Peyer's patch (tissue), 4 donors: ENCODE results near the gene SLBP. TPM values are rescaled to one million over a fixed set of nuclear protein-coding genes. Genes with fewer than 3 reads are reported as not detected.

ENCODE experiments used
- DNase-seq, 3 donors: peaks; one replicate each; pipeline ENCODE4 v3.0.0-alpha.2; 2017 to 2019
- H3K27ac ChIP-seq, 4 donors: fragments of 200-600 bp; sonication (generic); one replicate each; pipeline ENCODE4 v1.5.1; 2016 to 2019
- H3K27me3 ChIP-seq, 2 donors: fragments of 200-600 bp; sonication (generic); one replicate each; pipeline ENCODE4 v1.5.1; 2019
- H3K36me3 ChIP-seq, 3 donors: fragments of 200-600 bp; sonication (generic); one replicate each; pipeline ENCODE4 v1.5.1; 2016 to 2019
- H3K4me1 ChIP-seq, 4 donors: fragments of 200-600 bp; sonication (generic); one replicate each; pipeline ENCODE4 v1.5.1; 2016 to 2019
- H3K4me3 ChIP-seq, 4 donors: fragments of 200-600 bp; sonication (generic); 1 replicate in 3 of 4; 2 replicates in 1 of 4; pipeline ENCODE4 v1.5.1; 2016 to 2019; ENCODE audit warnings: mild to moderate bottlenecking in 1 of 4
- H3K9me3 ChIP-seq, 4 donors: fragments of 200-600 bp; sonication (generic); one replicate each; pipeline ENCODE4 v1.5.1; 2016 to 2019; ENCODE audit warnings: mild to moderate bottlenecking in 1 of 4
- POLR2A ChIP-seq, 2 donors: fragments of 450-650 bp; IDR thresholded peaks; one replicate each; pipeline ENCODE4 v1.5.1; 2017; ENCODE audit warnings: antibody characterized with exemption in 2 of 2, mild to moderate bottlenecking in 2 of 2, moderate library complexity in 2 of 2
- total RNA-seq, 4 donors: library from RNA; depleted of rRNA; stranded (reverse); fragments of >200 nt; gene quantifications; one replicate each; pipeline ENCODE4 v1.1.0, GENCODE V29; 2016
- TF ChIP-seq, protein P1 (sequence below), 6 experiments: fragments of 450-650 bp in 4 of 6; fragments of 200-600 bp in 2 of 6; sonication (generic) in 1 of 6; IDR thresholded peaks; one replicate each; pipeline ENCODE4 v1.5.1; 2017 to 2019; ENCODE audit warnings: antibody characterized with exemption in 6 of 6, mild to moderate bottlenecking in 3 of 6, moderate library complexity in 1 of 6

SLBP gene
- total RNA-seq, 4 donors from 2014 or later: 18.4 to 86.6 (median 26.2) TPM

DNA sequence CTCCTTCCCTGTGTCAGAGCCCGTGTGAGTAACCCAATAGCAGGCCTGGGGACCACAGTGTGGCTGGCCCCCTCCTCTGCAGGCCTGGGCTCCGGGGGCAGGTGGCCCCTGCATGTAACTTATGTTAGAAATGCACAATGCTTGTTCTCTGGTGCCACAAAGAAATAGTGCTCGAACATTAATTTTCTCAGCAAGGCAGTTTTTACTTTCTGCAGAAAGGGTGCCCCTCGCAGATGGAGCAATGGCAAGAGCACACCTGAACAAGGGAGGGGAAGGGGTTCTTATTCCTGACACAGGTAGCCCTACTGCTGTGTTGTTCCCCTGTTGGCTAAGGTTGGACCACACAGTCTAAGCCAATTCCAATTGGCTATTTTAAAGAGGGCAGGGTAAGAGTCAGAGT is 26.3 kb upstream of the SLBP start:
- Histone ChIP-seq H3K36me3 (peaks cover 0 to 54% (median 0%) of the 10 kb centered on the region in 3 donors), H3K27me3 (no peaks in the 10 kb centered on the region), H3K9me3 (peaks cover 0 to 18% (median 7%) of the 10 kb centered on the region in 4 donors), H3K4me3 (no peak overlapping the region), H3K27ac (no peak overlapping the region), H3K4me1 (no peaks in the 10 kb centered on the region)
- DNase-seq: no peak
- TF ChIP-seq POLR2A (IDR thresholded peaks at IDR 0.05): no peak
- TF ChIP-seq, protein P1, sequence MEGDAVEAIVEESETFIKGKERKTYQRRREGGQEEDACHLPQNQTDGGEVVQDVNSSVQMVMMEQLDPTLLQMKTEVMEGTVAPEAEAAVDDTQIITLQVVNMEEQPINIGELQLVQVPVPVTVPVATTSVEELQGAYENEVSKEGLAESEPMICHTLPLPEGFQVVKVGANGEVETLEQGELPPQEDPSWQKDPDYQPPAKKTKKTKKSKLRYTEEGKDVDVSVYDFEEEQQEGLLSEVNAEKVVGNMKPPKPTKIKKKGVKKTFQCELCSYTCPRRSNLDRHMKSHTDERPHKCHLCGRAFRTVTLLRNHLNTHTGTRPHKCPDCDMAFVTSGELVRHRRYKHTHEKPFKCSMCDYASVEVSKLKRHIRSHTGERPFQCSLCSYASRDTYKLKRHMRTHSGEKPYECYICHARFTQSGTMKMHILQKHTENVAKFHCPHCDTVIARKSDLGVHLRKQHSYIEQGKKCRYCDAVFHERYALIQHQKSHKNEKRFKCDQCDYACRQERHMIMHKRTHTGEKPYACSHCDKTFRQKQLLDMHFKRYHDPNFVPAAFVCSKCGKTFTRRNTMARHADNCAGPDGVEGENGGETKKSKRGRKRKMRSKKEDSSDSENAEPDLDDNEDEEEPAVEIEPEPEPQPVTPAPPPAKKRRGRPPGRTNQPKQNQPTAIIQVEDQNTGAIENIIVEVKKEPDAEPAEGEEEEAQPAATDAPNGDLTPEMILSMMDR (IDR thresholded peaks at IDR 0.05): no peak

DNA sequence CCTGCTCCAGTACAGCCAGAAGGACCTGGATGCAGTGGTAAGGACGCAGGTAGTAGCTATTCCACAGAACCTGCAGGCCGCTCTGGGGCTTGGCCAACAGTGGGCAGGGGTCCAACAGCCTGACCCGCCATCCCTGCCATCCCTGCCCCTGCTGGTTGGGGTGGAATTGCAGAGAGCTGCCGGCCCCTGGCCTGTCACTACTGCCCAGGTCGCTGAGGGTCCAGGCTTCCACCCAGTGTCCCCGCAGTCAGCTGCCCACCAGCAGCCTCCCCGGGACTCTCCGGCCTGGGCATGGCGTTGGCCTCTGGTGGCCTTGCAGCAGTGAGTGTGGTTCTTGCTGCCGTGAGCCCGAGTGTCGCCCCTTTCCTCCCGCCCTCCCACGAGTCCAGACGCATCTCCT is 25.5 kb upstream of the SLBP start:
- Histone ChIP-seq H3K36me3 (peaks cover 0 to 59% (median 0%) of the 10 kb centered on the region in 3 donors), H3K27me3 (no peaks in the 10 kb centered on the region), H3K27ac (no peak overlapping the region), H3K4me3 (no peak overlapping the region), H3K4me1 (no peaks in the 10 kb centered on the region), H3K9me3 (peaks cover 0 to 18% (median 7%) of the 10 kb centered on the region in 4 donors)
- TF ChIP-seq POLR2A (IDR thresholded peaks at IDR 0.05): no peak
- TF ChIP-seq, protein P1 (IDR thresholded peaks at IDR 0.05): no peak
- DNase-seq: no peak

DNA sequence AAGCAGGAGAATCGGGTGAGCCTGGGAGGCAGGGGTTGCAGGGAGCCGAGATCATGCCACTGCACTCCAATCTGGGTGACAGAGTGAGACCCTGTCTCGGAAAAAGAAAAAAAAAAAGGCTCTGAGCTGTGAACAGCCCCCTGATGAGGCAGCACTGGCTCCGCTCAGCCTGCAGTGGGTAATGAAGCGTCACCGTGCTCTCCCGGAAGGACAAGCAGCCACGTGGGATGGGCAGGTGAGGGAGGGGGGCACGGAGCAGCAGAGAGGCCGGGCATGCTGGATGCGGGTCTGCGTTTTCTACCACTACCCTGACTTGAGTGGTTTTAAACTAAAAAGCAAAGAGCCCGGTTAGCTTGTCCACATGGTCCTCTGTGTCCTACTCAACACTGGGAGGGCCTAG is 24.7 kb upstream of the SLBP start:
- H3K9me3 ChIP-seq: peaks cover 0 to 18% (median 7%) of the 10 kb centered on the region in 4 donors
- H3K27ac ChIP-seq: no peak overlapping the region
- no peaks in the 10 kb centered on the region for H3K4me1 ChIP-seq
- TF ChIP-seq, protein P1 (IDR thresholded peaks at IDR 0.05): no peak
- no peak for TF ChIP-seq POLR2A (IDR thresholded peaks at IDR 0.05)
- no peak overlapping the region for H3K4me3 ChIP-seq
- H3K27me3 ChIP-seq: no peaks in the 10 kb centered on the region
- no peak for DNase-seq
- peaks cover 0 to 63% (median 0%) of the 10 kb centered on the region in 3 donors for H3K36me3 ChIP-seq

DNA sequence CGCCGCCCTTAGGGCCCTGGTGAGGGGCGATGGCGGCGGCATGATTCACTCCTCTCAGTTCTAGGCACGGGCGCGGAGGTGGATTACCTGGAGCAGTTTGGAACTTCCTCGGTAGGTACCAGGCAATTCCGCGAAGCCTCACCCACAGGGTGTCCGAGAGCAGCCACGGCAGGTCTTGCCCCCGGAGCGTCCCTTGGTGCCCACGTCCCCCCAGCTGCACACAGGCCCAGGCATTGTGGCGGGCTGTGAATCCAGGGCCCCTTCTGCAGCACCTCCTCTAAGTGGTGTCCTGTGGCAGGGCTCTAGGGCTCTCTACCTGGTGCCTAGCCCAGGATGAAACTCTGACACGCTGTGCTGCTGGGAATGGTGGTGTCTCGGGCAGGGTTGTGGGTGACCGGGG is 23.1 kb upstream of the SLBP start:
- no peak for TF ChIP-seq POLR2A (IDR thresholded peaks at IDR 0.05)
- TF ChIP-seq, protein P1 (IDR thresholded peaks at IDR 0.05): no peak
- DNase-seq: no peak
- H3K9me3 ChIP-seq: peaks cover 0 to 18% (median 7%) of the 10 kb centered on the region in 4 donors
- H3K27ac ChIP-seq: no peak overlapping the region
- H3K36me3 ChIP-seq: peaks cover 0 to 57% (median 0%) of the 10 kb centered on the region in 3 donors
- H3K4me3 ChIP-seq: no peak overlapping the region
- H3K4me1 ChIP-seq: no peaks in the 10 kb centered on the region
- H3K27me3 ChIP-seq: no peaks in the 10 kb centered on the region

DNA sequence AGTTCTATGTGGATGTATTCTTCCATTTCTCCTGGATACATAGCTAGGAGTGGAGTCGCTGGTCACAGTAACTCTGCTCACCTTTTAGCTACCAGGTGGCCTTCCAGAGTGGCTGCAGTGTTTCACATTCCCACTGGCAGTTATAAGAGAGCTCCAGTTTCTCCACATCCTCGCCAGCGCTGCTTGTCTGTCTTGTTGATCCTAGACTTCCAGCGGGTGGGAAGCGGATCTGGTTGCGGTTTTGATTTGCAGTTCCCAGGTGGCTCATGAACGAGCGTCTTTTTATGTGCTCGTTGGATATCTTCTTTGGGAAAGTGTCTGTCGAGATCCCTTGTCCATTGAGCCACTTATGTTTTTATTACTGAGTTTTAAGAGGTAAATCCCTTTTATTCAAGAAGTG is 20.8 kb upstream of the SLBP start:
- TF ChIP-seq, protein P1 (IDR thresholded peaks at IDR 0.05): no peak
- TF ChIP-seq POLR2A (IDR thresholded peaks at IDR 0.05): no peak
- no peak overlapping the region for H3K27ac ChIP-seq
- no peak overlapping the region for H3K4me3 ChIP-seq
- peaks cover 0 to 12% (median 3%) of the 10 kb centered on the region in 4 donors for H3K9me3 ChIP-seq
- H3K36me3 ChIP-seq: peaks cover 0 to 45% (median 0%) of the 10 kb centered on the region in 3 donors
- DNase-seq: no peak
- H3K4me1 ChIP-seq: peaks cover 0 to 12% (median under 1%) of the 10 kb centered on the region in 4 donors
- no peaks in the 10 kb centered on the region for H3K27me3 ChIP-seq

DNA sequence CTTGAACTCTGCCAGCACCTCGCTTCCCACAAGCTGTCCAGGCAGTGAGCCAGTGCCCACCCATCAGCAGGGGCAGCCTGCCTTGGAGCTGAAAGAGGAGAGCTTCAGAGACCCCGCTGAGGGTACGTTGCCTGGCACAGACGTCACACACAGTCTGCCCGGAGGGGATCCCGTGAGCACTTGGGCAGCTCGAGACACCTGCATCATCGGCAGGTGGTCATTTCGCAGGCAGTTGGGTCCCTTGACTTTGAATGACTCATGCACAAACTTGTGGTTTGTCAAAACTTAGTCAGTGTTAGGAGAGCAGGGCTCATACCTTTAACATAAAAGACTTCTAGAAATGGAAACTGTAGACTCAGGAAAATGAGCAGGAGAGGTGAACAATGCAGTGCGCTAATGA is 19.1 kb upstream of the SLBP start:
- Histone ChIP-seq H3K36me3 (peaks cover 0 to 29% (median 0%) of the 10 kb centered on the region in 3 donors), H3K9me3 (no peaks in the 10 kb centered on the region), H3K27me3 (no peaks in the 10 kb centered on the region), H3K4me1 (peaks cover 3 to 25% (median 7%) of the 10 kb centered on the region in 4 donors), H3K4me3 (no peak overlapping the region), H3K27ac (no peak overlapping the region)
- TF ChIP-seq POLR2A (IDR thresholded peaks at IDR 0.05): no peak
- TF ChIP-seq, protein P1 (IDR thresholded peaks at IDR 0.05): no peak
- no peak for DNase-seq
